CD14-positive monocyte (primary cell): ENCODE data around the gene PVRIG. TPM values are rescaled to one million over a fixed set of nuclear protein-coding genes. Genes with fewer than 3 reads are reported as not detected.
"Not testable (repeated sequence)": the region's sequence is repeated elsewhere in the genome, so short reads cannot be mapped to it uniquely, and the experiment has no call there.

Experiments
- DNase-seq, 3 donors: peaks; one replicate each; pipeline ENCODE4 v3.0.0-alpha.2; 2011 to 2022
- H2AFZ ChIP-seq: 2 replicates; pipeline ENCODE4 v1.6.0; 2012; ENCODE audit warnings: mild to moderate bottlenecking, low read depth, low read length, inconsistent platforms; ENCODE audit not compliant: insufficient read depth, poor library complexity, severe bottlenecking
- H3K27ac ChIP-seq, 2 donors: 1 replicate in 1 of 2; 2 replicates in 1 of 2; pipeline ENCODE4 v1.5.1; 2012 to 2013; ENCODE audit warnings: low read length in 2 of 2, control low read depth in 1 of 2, inconsistent platforms in 1 of 2, low read depth in 1 of 2, mild to moderate bottlenecking in 1 of 2
- H3K27me3 ChIP-seq, 2 donors: one replicate each; pipeline versions ENCODE4 v1.6.0 to v1.6.1; 2011 to 2013; ENCODE audit warnings: low read length in 2 of 2; ENCODE audit not compliant: control insufficient read depth in 2 of 2, insufficient read depth in 2 of 2
- H3K36me3 ChIP-seq, 2 donors: replicated peaks in 1 of 2; 1 replicate in 1 of 2; 2 replicates in 1 of 2; pipeline versions ENCODE4 v1.5.1 to v1.6.1; 2012 to 2013; ENCODE audit warnings: low read length in 2 of 2, control low read depth in 1 of 2, inconsistent platforms in 1 of 2, mild to moderate bottlenecking in 1 of 2; ENCODE audit not compliant: insufficient read depth in 2 of 2, control insufficient read depth in 1 of 2
- H3K4me1 ChIP-seq, 2 donors: 1 replicate in 1 of 2; 2 replicates in 1 of 2; pipeline versions ENCODE4 v1.5.1 to v1.6.1; 2012 to 2013; ENCODE audit warnings: low read length in 2 of 2, control low read depth in 1 of 2, inconsistent platforms in 1 of 2, mild to moderate bottlenecking in 1 of 2, moderate library complexity in 1 of 2; ENCODE audit not compliant: insufficient read depth in 2 of 2, control insufficient read depth in 1 of 2
- H3K4me2 ChIP-seq: replicated peaks from 2 replicates; pipeline ENCODE3; 2012; ENCODE audit warnings: low read length, moderate library complexity, mild to moderate bottlenecking; ENCODE audit not compliant: poor library complexity, severe bottlenecking; ENCODE audit errors: extremely low read depth
- H3K4me3 ChIP-seq, 3 experiments: fragments of 200-600 bp in 1 of 3; sonication (generic) in 1 of 3; replicated peaks in 1 of 3; 1 replicate in 2 of 3; 2 replicates in 1 of 3; pipeline ENCODE4 v1.5.1; 2011 to 2013; ENCODE audit warnings: low read length in 3 of 3, mild to moderate bottlenecking in 3 of 3, control low read depth in 2 of 3, low read depth in 2 of 3, inconsistent platforms in 1 of 3, moderate library complexity in 1 of 3
- H3K79me2 ChIP-seq: 2 replicates; pipeline ENCODE4 v1.6.0; 2012; ENCODE audit warnings: mild to moderate bottlenecking, control low read depth, inconsistent platforms, low read length, moderate library complexity; ENCODE audit not compliant: insufficient read depth
- H3K9ac ChIP-seq: 2 replicates; pipeline ENCODE4 v1.6.0; 2017; ENCODE audit warnings: low read length, mild to moderate bottlenecking; ENCODE audit not compliant: insufficient read depth, poor library complexity, severe bottlenecking
- H3K9me3 ChIP-seq, 2 donors: replicated peaks in 1 of 2; 1 replicate in 1 of 2; 2 replicates in 1 of 2; pipeline versions ENCODE4 v1.5.1 to v1.6.1; 2012 to 2013; ENCODE audit warnings: low read length in 2 of 2, control low read depth in 1 of 2; ENCODE audit not compliant: control insufficient read depth in 1 of 2, insufficient read depth in 1 of 2
- H4K20me1 ChIP-seq: 2 replicates; pipeline ENCODE4 v1.6.0; 2012; ENCODE audit warnings: mild to moderate bottlenecking, low read length, control low read depth, moderate library complexity; ENCODE audit not compliant: insufficient read depth
- H3K27ac Mint-ChIP-seq, 7 donors: one replicate each; pipeline ENCODE4 v1.8.0; 2020; ENCODE audit warnings: mild to moderate bottlenecking in 7 of 7, mixed read lengths in 7 of 7, moderate library complexity in 6 of 7, inconsistent platforms in 2 of 7
- H3K27me3 Mint-ChIP-seq, 3 donors: one replicate each; pipeline ENCODE4 v1.8.0; 2021 to 2022; ENCODE audit warnings: low read depth in 3 of 3, mild to moderate bottlenecking in 3 of 3, mixed read lengths in 3 of 3, moderate library complexity in 3 of 3, inconsistent platforms in 1 of 3
- H3K36me3 Mint-ChIP-seq, 2 donors: one replicate each; pipeline ENCODE4 v1.8.0; 2020; ENCODE audit warnings: mixed read lengths in 2 of 2, inconsistent platforms in 1 of 2, mild to moderate bottlenecking in 1 of 2
- H3K4me1 Mint-ChIP-seq: one replicate; pipeline ENCODE4 v1.8.0; 2020; ENCODE audit warnings: mild to moderate bottlenecking, mixed read lengths
- H3K4me3 Mint-ChIP-seq, 2 donors: one replicate each; pipeline ENCODE4 v1.8.0; 2020; ENCODE audit warnings: mild to moderate bottlenecking in 2 of 2, mixed read lengths in 2 of 2, moderate library complexity in 1 of 2
- H3K9me3 Mint-ChIP-seq, 7 donors: one replicate each; pipeline ENCODE4 v1.8.0; 2020 to 2022; ENCODE audit warnings: mixed read lengths in 7 of 7, mild to moderate bottlenecking in 6 of 7, moderate library complexity in 6 of 7, inconsistent platforms in 2 of 7
- CTCF ChIP-seq: fragments of 200-600 bp; IDR thresholded peaks from one replicate; pipeline ENCODE4 v1.8.0; 2022; ENCODE audit warnings: antibody characterized with exemption, mild to moderate bottlenecking
- WGBS: methylation state at CpG from one replicate; pipeline ENCODE4 v1.1.5; 2013; ENCODE audit warnings: missing lambda C conversion rate; ENCODE audit not compliant: insufficient coverage; 5-methylcytosine and 5-hydroxymethylcytosine counted together
- intact Hi-C, 2 donors: fragments of 100-400 bp; cut with micrococcal nuclease; formaldehyde crosslinking; loops; one replicate each; pipeline versions ENCODE4 v1.15.0 to v1.15.1; 2023
- polyA plus RNA-seq, 3 donors: library from polyadenylated mRNA; depleted of rRNA in 1 of 3; unstranded in 2 of 3; stranded (reverse) in 1 of 3; fragments of 300-500 nt in 2 of 3; fragments of >200 nt in 1 of 3; fragmentation: Illumina TruSeq in 2 of 3; gene quantifications; 1 replicate in 2 of 3; 2 replicates in 1 of 3; pipeline ENCODE4 v1.2.3, GENCODE V29; 2012 to 2021

PVRIG gene
- polyA plus RNA-seq, 3 donors: 0.27 to 0.38 TPM; not detected in 1

GRCh38 chr7:100183090-100183489, 36.7 kb upstream of the PVRIG start:
- H4K20me1 ChIP-seq, H3K4me3 Mint-ChIP-seq, H3K9ac ChIP-seq, H3K79me2 ChIP-seq, H3K36me3 Mint-ChIP-seq, H3K27ac Mint-ChIP-seq, H2AFZ ChIP-seq, H3K4me1 Mint-ChIP-seq, H3K27me3 ChIP-seq, H3K4me3 ChIP-seq, H3K4me2 ChIP-seq, intact Hi-C loops, H3K9me3 Mint-ChIP-seq, H3K4me1 ChIP-seq, DNase-seq, H3K9me3 ChIP-seq, H3K27ac ChIP-seq, H3K36me3 ChIP-seq: not testable (repeated sequence)
- 100% methylated on average over 2 of the region's 6 CpGs for WGBS
- H3K27me3 Mint-ChIP-seq: peaks cover 14 to 31% (median 28%) of the 10 kb centered on the region in 3 donors

- Mint-ChIP-seq H3K27me3 (peaks cover 2 to 15% (median 15%) of the 10 kb centered on the region in 3 donors), H3K9me3 (no peaks in the 10 kb centered on the region), H3K4me1 (peaks cover 12% of the 10 kb centered on the region), H3K4me3 (no peak overlapping the region), H3K36me3 (no peaks in the 10 kb centered on the region), H3K27ac (no peak overlapping the region)
- H3K9me3 ChIP-seq: no peaks in the 10 kb centered on the region
- intact Hi-C loops: no loop called here
- H3K4me1 ChIP-seq: peaks cover 7 to 11% of the 10 kb centered on the region in 2 donors
- no peak overlapping the region for H2AFZ ChIP-seq
- no peaks in the 10 kb centered on the region for H3K79me2 ChIP-seq
- no CpG with 5 or more reads among the region's 2 CpGs for WGBS
- no peak for TF ChIP-seq CTCF
- no peak overlapping the region for H3K4me3 ChIP-seq
- no peak for DNase-seq
- no peak overlapping the region for H3K27ac ChIP-seq
- H3K4me2 ChIP-seq: no peak overlapping the region
- no peaks in the 10 kb centered on the region for H4K20me1 ChIP-seq
- H3K27me3 ChIP-seq: no peaks in the 10 kb centered on the region
- no peaks in the 10 kb centered on the region for H3K36me3 ChIP-seq
- no peak overlapping the region for H3K9ac ChIP-seq
Observed at GRCh38 chr7:100185726-100186125, 34.0 kb upstream of the PVRIG start.
